Neural progenitor cell (in vitro differentiated cells): Measurements from ENCODE around the gene LY86. TPM values are rescaled to one million over a fixed set of nuclear protein-coding genes. Genes with fewer than 3 reads are reported as not detected.
A peak's percentile ranks its signal among the peaks of the same experiment; 100 is the strongest.

ENCODE experiments used
- DNase-seq: peaks from one replicate; pipeline ENCODE4 v3.0.0-alpha.2; 2016; ENCODE audit warnings: low spot score
- H2AFZ ChIP-seq: fragments of 200-600 bp; sonication (generic); replicated peaks from 2 replicates; pipeline ENCODE4 v1.6.1; 2016; ENCODE audit warnings: antibody characterized with exemption
- H3F3A ChIP-seq: fragments of 200-600 bp; sonication (generic); 2 replicates; pipeline ENCODE4 v1.6.1; 2016; ENCODE audit warnings: antibody characterized with exemption, low read depth
- H3K27ac ChIP-seq: fragments of 200-600 bp; sonication (generic); 2 replicates; pipeline ENCODE4 v1.5.1; 2016; ENCODE audit warnings: mild to moderate bottlenecking
- H3K27me3 ChIP-seq: fragments of 200-600 bp; sonication (generic); 2 replicates; pipeline ENCODE4 v1.6.1; 2016; ENCODE audit warnings: mild to moderate bottlenecking, moderate library complexity
- H3K36me3 ChIP-seq: fragments of 200-600 bp; sonication (generic); 2 replicates; pipeline ENCODE4 v1.5.1; 2016
- H3K4me1 ChIP-seq: fragments of 200-600 bp; sonication (generic); 2 replicates; pipeline ENCODE4 v1.6.1; 2016; ENCODE audit warnings: mixed run types
- H3K4me2 ChIP-seq: fragments of 200-600 bp; sonication (generic); 2 replicates; pipeline ENCODE4 v1.6.1; 2016
- H3K4me3 ChIP-seq: fragments of 200-600 bp; sonication (generic); 2 replicates; pipeline ENCODE4 v1.5.1; 2016
- H3K79me2 ChIP-seq: fragments of 200-600 bp; sonication (generic); 2 replicates; pipeline ENCODE4 v1.6.1; 2016; ENCODE audit warnings: low read depth
- H3K9ac ChIP-seq: fragments of 200-600 bp; sonication (generic); 2 replicates; pipeline ENCODE4 v1.6.1; 2016
- H3K9me3 ChIP-seq: fragments of 200-600 bp; sonication (generic); 2 replicates; pipeline ENCODE4 v1.5.1; 2016; ENCODE audit warnings: low read depth
- H4K20me1 ChIP-seq: fragments of 200-600 bp; sonication (generic); 2 replicates; pipeline ENCODE4 v1.6.1; 2016; ENCODE audit warnings: low read depth
- H3K27ac Mint-ChIP-seq: 3 replicates; pipeline ENCODE4 v1.8.0; 2021; ENCODE audit warnings: mixed read lengths
- H3K27me3 Mint-ChIP-seq: 2 replicates; pipeline ENCODE4 v1.8.0; 2022; ENCODE audit warnings: low read depth, mild to moderate bottlenecking, inconsistent platforms, moderate library complexity, mixed read lengths; ENCODE audit not compliant: insufficient read depth
- H3K36me3 Mint-ChIP-seq: 3 replicates; pipeline ENCODE4 v1.8.0; 2021; ENCODE audit warnings: mixed read lengths
- H3K4me1 Mint-ChIP-seq: 3 replicates; pipeline ENCODE4 v1.8.0; 2021; ENCODE audit warnings: mixed read lengths
- H3K4me3 Mint-ChIP-seq: 3 replicates; pipeline ENCODE4 v1.8.0; 2021; ENCODE audit warnings: mild to moderate bottlenecking, moderate library complexity, mixed read lengths
- H3K9me3 Mint-ChIP-seq: 3 replicates; pipeline ENCODE4 v1.8.0; 2020; ENCODE audit warnings: mixed read lengths
- EZH2 ChIP-seq: fragments of 200-600 bp; sonication (generic); IDR thresholded peaks from 2 replicates; pipeline ENCODE4 v1.6.1; 2017; ENCODE audit warnings: antibody characterized with exemption, mild to moderate bottlenecking, moderate library complexity
- EZH2phosphoT487 ChIP-seq: fragments of 200-600 bp; sonication (generic); IDR thresholded peaks from 2 replicates; pipeline ENCODE4 v1.6.1; 2017; ENCODE audit warnings: antibody characterized with exemption
- total RNA-seq: library from RNA; depleted of rRNA; stranded (reverse); fragments of >200 nt; gene quantifications from 2 replicates; pipeline ENCODE4 v1.2.3, GENCODE V29; 2015; ENCODE audit warnings: low replicate concordance
- TF ChIP-seq, protein P1 (sequence below): fragments of 200-600 bp; sonication (generic); IDR thresholded peaks from 2 replicates; pipeline ENCODE4 v1.5.1; 2017; ENCODE audit warnings: antibody characterized with exemption, mild to moderate bottlenecking

The LY86 gene
- total RNA-seq, 1 donor from 2014 or later: not detected

DNA sequence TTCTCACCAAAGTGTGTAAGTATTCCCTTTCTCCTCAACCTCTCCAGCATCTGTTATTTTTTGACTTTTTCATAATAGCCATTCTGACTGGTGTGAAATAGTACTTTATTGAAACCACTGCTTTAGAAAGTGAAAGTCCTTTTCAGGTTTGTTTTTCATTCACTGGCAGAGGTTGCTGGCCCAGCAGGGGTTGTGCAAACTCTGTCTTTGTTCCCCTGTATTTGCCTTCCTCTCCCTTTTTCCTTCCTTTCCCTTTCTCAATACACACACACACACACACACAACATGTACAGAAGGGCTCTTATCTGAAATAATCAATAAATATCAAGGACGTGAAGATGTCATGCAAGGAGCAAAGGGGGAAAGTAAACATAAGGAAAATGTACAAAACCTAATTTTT, 99.8 kb downstream of the LY86 start:
- Mint-ChIP-seq H3K36me3 (peaks cover 2% of the 10 kb centered on the region), H3K27ac (no peak overlapping the region), H3K4me3 (no peak overlapping the region), H3K27me3 (peaks cover 3% of the 10 kb centered on the region), H3K4me1 (peaks cover 33% of the 10 kb centered on the region), H3K9me3 (peaks cover 14% of the 10 kb centered on the region)
- Histone ChIP-seq H3K27ac (no peak overlapping the region), H3K9ac (no peak overlapping the region), H3K4me1 (peaks cover 18% of the 10 kb centered on the region), H3K36me3 (no peaks in the 10 kb centered on the region), H3K9me3 (no peaks in the 10 kb centered on the region), H2AFZ (no peak overlapping the region), H3K79me2 (no peaks in the 10 kb centered on the region), H3K4me2 (peak overlapping the region; percentile 81), H3F3A (peaks cover 11% of the 10 kb centered on the region), H4K20me1 (no peaks in the 10 kb centered on the region), H3K27me3 (no peaks in the 10 kb centered on the region), H3K4me3 (peak overlapping the region; percentile 40)
- TF ChIP-seq EZH2 (no peak), EZH2phosphoT487 (no peak)
- TF ChIP-seq, protein P1, sequence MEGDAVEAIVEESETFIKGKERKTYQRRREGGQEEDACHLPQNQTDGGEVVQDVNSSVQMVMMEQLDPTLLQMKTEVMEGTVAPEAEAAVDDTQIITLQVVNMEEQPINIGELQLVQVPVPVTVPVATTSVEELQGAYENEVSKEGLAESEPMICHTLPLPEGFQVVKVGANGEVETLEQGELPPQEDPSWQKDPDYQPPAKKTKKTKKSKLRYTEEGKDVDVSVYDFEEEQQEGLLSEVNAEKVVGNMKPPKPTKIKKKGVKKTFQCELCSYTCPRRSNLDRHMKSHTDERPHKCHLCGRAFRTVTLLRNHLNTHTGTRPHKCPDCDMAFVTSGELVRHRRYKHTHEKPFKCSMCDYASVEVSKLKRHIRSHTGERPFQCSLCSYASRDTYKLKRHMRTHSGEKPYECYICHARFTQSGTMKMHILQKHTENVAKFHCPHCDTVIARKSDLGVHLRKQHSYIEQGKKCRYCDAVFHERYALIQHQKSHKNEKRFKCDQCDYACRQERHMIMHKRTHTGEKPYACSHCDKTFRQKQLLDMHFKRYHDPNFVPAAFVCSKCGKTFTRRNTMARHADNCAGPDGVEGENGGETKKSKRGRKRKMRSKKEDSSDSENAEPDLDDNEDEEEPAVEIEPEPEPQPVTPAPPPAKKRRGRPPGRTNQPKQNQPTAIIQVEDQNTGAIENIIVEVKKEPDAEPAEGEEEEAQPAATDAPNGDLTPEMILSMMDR: no peak
- peak; percentile 20 for DNase-seq

DNA sequence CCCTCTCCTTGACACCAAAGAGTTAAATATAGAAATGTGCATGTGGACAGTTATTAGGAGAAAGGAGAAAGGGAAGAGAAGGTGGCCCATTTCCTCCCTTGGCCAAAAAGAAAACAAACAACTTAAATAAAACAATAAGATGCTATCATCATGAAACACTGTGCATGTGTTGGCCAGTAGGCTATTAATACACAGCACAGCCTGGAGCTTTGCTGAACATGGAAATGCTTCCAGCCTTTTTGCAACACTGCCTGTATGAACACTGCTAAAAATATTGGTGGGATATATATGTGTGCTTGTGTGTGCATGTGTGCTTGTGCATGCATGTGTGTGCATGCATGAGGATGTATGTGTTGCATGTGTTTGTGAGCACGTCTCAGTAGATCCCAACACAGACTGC, 100.4 kb downstream of the LY86 start:
- no peak for TF ChIP-seq EZH2
- TF ChIP-seq, protein P1: no peak
- TF ChIP-seq EZH2phosphoT487: no peak
- Mint-ChIP-seq H3K4me3 (no peak overlapping the region), H3K4me1 (peaks cover 28% of the 10 kb centered on the region), H3K27me3 (no peaks in the 10 kb centered on the region), H3K36me3 (peaks cover 2% of the 10 kb centered on the region), H3K27ac (no peak overlapping the region), H3K9me3 (peaks cover 14% of the 10 kb centered on the region)
- Histone ChIP-seq H3K4me2 (no peak overlapping the region), H3K9me3 (no peaks in the 10 kb centered on the region), H2AFZ (no peak overlapping the region), H3K9ac (no peak overlapping the region), H3K79me2 (no peaks in the 10 kb centered on the region), H3F3A (peaks cover 11% of the 10 kb centered on the region), H3K4me1 (peaks cover 18% of the 10 kb centered on the region), H3K4me3 (no peak overlapping the region), H3K27ac (no peak overlapping the region), H4K20me1 (no peaks in the 10 kb centered on the region), H3K36me3 (no peaks in the 10 kb centered on the region), H3K27me3 (no peaks in the 10 kb centered on the region)
- DNase-seq: no peak

DNA sequence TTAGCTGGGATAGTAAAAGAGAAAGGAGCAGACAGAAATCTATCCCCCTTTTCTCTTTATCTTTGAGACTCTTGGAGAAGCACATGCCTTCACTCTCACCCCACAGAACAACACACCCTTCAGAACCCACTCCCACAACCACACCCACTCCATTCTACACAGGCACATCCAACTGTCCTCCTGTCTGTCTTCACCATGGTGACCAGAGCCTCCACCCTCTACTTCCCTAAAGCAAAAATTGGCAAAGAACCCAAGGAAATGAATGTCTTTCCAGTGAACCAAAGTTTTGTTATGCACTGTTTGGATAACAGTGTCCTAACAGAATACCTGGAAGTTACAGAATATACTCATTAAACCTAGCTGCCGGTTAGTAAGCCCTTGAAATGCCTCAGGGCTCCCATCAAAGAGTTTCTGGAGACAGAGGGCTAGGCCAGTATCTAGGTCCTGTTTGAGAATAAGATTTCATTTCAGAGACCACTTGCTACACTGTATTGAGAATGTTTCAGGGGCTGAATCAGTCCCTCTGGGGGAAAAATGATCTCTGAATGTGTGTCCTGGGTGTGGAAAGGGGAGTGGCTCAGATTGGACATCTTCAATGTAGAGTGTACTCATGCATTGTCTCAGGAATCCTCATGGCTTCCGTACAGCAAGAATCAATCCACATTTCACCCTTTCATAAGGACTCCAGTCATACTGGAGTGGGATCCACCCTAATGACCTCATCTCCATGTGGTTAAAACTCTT, 101.1 kb downstream of the LY86 start:
- H2AFZ ChIP-seq: no peak overlapping the region
- no peaks in the 10 kb centered on the region for H4K20me1 ChIP-seq
- no peaks in the 10 kb centered on the region for H3K79me2 ChIP-seq
- no peaks in the 10 kb centered on the region for H3K27me3 ChIP-seq
- no peaks in the 10 kb centered on the region for H3K9me3 ChIP-seq
- DNase-seq: no peak
- Mint-ChIP-seq H3K4me3 (no peak overlapping the region), H3K9me3 (peaks cover 14% of the 10 kb centered on the region), H3K27ac (no peak overlapping the region), H3K27me3 (no peaks in the 10 kb centered on the region), H3K36me3 (peaks cover 2% of the 10 kb centered on the region), H3K4me1 (peaks cover 27% of the 10 kb centered on the region)
- no peak overlapping the region for H3K4me2 ChIP-seq
- no peaks in the 10 kb centered on the region for H3K36me3 ChIP-seq
- peaks cover 11% of the 10 kb centered on the region for H3F3A ChIP-seq
- TF ChIP-seq EZH2 (no peak), EZH2phosphoT487 (no peak)
- TF ChIP-seq, protein P1: no peak
- no peak overlapping the region for H3K27ac ChIP-seq
- H3K4me3 ChIP-seq: no peak overlapping the region
- no peak overlapping the region for H3K9ac ChIP-seq
- peaks cover 18% of the 10 kb centered on the region for H3K4me1 ChIP-seq
